Suppressor macrophage treated with lipopolysaccharide for 1 hour (primary cell): ENCODE measurements around the gene UPF3A.
"Not testable (repeated sequence)": the region's sequence is repeated elsewhere in the genome, so short reads cannot be mapped to it uniquely, and the experiment has no call there.

ENCODE experiments used
- DNase-seq, 3 donors: peaks; one replicate each; pipeline ENCODE4 v3.0.0-alpha.2; 2020 to 2022

Gene UPF3A

DNA sequence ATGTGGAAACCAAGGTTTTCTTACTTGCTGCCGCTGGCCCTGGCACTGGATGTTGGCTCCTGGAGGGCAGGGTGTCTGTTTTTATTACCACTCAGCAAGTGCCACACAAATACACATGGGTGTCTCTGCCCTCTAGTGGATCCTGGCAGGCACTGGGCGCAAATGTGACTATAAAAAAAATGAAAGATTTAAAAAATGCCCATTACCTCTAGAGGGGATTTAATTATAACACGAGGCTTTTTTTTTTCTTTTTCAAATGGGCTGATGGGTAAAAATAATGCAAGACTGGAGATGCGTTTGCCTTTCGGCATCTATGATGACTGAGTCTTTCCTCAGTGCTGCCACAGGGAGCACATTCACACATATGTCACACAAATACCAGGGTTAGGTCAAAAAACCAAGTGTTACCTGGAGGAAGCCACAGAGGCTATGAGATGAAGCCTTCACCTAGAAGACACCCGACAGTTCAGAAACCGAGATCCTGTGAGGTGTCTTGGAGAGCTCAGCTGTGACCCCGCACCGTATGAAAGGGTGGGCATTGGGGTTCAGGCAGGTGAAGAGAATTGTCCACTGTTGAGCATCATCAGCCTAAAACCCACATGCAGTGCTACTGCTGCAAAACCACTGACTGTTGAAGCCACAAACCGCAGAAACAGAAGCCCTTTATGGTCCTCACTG, 58.6 kb downstream of the UPF3A start:
- DNase-seq = peak; percentile 59 to 66 (median 60)

DNA sequence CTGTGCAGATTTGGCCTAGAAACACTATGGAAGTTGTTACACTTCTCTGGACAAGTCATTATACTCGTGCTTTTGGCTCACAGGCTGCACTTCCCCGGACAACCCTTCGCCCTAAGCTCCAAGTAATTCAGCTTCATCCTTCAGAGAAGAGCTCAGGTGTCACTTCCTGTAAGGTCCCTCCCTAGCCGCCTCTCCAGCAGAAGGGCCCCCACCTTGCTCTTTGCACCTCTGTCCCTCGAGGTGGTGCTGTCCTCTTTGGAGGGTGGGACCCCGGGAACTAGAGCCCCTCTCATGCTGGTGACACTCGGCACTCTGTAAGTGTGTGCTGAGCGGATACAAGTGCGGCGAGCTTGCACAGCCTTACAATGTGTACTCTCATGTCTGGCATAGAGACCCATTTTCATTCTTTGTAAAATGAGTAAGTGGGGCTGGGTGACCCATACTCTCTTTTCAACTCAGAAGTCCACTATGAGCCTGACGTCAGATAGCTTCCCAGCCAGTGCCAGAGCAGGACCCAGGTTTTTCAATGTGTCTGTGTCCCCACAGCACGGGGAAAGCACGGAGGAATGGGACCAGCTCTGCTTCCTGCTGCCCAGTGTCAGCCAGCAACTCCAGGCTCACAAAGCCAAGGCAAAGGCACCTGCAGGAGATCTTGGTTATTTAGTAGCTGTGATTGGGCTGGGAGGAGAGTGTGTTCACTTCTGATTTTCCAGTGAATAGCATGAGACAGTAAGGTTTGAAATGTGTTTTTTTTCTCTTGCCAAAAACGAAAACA, 59.8 kb downstream of the UPF3A start:
- DNase-seq = no peak

DNA sequence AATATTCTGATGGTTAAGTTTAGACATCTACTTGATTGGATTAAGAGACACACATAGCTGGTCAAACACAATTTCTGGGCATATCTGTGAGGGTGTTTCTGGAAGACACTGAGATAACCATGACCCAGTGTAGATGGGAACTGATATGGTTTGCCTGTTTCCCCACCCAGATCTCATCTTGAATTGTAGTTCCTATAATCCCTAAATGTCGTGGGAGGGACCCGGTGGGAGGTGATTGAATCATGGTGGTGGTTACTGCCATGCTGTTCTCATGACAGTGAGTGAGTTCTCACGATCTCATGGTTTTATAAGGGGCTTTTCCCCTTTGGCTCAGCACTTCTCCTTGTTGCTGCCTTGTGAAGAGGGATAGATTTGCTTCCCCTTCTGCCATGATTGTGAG, 65.9 kb downstream of the UPF3A start:
- DNase-seq = peak; percentile 79 to 89 (median 85)

DNA sequence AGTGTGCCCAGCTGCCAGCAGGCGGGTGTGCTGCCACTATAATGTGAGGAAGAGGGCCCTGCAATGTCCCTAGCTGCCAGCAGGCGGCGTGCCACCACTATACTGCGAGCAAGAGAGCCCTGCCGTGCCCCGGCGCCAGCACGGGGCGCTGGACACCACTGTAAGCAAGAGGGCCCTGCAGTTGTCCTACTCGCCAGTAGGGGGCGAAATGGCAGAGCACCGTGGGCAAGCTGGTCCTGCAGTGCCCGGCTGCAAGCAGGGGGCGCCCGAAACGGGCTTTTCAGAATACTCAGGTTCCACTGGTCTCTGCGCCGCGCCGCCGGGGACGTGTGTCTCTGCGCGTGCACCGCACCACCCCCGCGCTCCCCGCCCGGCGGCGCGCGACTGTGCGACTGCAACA, 71.4 kb downstream of the UPF3A start:
- DNase-seq = peak in 2 of 3 donors; percentile 38 to 45

DNA sequence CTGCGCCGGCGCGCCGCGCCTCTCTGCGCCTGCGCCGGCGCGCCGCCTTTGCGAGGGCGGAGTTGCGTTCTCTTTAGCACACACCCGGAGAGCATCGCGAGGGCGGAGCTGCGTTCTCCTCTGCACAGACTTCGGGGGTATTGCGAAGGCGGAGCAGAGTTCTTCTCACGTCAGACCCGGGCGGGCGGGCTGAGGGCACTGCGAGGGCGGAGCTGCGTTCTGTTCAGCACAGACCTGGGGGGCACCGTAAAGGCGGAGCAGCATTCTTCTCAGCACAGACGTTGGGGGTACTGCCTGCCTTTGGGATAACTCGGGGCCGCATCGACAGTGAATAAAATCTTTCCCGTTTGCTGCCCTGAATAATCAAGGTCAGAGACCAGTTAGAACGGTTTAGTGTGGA, 72.0 kb downstream of the UPF3A start:
- DNase-seq = not testable (repeated sequence)
